ENCODE measurements around the gene ANKFY1.
A peak's percentile ranks its signal among the peaks of the same experiment; 100 is the strongest.
"Not testable (repeated sequence)": the region's sequence is repeated elsewhere in the genome, so short reads cannot be mapped to it uniquely, and the experiment has no call there.

Gene ANKFY1

DNA sequence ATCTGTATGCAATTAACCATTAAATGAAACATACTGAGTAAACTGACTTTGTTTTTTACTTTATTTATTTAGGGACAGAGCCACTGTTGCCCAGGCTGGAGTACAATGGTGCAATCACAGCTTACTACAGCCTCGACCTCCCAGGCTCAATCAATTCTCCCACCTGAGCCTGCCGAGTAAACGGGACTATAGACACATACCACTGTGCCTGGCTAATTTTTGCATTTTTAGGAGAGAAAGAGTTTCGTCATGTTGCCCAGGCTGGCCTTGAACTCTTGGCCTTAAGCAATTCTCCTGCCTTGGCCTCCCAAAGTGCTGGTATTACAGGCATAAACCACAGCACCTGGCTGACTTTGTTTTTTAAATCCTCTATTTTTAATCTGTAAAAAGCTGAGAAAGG lies 42.6 kb downstream of the ANKFY1 start:
- DNase-seq, result no peak

DNA sequence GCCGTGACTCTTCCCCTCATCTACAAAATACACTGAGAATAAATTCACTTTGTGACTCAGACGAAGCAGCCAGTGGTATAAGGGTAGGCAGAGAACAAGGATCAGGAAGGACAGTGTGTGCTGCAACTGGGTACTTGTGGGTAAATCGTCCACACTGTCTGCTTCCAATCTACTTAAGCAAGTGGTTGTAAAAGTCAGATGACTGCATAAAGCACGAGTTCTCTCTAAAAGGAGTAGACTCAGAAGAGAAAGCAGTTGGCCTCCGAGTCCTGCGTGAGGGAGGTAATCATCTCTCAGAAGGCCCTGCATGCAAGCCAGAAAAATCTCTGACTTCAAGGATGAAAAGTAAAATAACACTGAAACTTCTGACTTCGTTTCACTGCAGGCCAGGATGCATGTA lies 43.1 kb downstream of the ANKFY1 start:
- DNase-seq, result no peak

DNA sequence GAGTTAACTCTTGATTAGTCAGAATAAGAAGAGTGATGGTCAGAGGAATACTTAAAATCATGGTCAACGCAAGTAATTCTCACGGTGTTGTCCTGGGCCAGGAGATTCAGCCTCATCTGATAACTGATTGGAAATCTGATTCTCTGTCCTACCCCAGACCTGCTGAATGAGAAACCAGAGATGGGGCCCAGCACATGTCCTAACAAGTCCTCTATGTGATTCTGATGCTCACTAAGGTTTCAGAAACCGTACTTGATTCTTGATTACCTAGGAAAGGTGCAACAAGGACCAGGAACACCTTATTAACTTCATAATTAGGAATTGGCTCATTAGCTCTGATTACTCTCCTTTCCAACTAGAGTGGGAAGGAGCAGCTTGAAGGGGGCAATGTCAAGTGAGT lies 44.5 kb downstream of the ANKFY1 start:
- no peak for DNase-seq

DNA sequence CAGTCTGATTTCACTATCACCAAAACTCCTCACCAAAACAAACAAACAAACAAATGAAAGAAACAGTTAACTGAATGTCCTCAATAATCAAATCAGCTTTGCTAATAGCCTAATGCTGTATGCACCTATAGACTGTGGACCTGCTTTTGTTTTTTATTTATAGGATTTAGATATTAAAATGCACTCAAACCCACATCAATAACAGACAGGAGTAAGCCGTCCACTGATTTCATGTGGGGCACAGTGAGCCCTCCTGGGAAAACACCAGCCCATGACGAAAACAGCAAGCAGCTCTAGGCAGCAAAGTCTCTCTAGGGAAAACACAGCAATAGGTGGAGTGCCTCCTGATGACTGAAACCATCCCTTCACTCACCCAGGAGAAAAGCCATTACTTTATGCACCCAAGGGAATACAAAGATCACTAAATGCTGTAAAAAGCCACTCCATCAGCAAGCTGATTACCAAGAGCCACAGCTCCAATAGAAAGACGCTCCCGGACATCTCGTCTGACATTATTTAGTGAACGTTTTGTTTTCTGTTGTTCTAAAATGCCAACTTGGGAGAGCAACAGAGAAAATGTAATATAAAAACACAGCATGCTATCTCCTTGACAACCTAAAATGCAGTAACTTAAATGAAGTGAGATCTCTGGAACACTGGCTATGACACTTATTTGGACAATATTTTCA lies 47.8 kb downstream of the ANKFY1 start:
- no peak for DNase-seq

DNA sequence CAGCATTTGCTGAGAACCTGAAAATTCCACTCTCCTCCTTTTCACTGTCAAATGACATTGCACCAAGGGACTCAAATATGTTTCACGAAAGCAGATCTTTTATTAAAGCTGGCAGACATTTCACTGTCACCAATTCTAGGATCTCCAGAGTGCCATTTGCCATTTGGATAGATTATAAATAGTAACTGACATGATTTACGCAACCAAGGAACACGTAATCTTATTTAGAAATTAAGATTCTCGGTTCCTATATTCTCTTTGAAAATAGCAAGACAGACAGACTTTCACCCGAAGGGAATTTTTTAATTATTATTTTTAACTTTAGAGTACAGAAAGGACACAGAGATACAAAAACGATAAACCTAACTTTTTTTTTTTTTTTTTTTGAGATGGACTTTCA lies 49.6 kb downstream of the ANKFY1 start:
- DNase-seq, result no peak

DNA sequence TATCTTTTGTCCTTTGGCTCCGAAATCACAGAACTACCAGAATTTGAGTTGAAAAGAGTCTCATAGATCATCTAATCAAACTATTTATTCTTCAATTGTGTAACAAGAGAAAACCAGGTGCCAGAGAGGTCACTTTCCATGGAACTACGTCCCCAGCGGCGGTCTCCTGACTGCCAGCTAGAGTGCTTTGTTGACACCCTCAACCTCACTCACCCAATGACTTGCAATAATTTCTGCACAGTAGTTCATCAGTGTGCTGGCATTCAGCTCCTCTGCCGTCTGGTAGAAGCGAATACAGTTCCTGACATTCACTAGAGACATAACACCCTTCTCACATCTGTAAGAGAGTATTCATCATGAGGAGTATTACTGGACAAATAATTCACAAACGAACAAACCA lies 54.2 kb downstream of the ANKFY1 start:
- peak in 3 of 58 donors; percentile 17 to 40 (median 18) for DNase-seq

DNA sequence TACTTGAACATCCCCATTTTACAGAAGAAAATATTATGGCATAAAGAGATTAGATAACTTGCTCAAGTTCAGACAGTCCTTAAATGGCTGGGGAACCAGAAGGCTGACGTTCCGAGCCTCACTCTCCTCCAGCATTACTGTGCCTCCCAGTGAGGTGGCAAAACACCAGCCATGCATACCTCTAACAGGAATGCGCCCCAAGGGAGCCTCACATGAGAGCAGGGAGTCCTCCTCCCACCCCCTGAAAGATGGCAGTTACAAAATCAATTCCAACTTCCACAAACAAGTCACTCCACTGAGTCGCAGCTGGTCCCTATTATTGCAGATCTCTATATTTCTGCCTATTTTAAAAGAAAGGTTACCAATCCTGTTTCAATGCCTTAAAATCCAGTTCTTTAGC lies 55.5 kb downstream of the ANKFY1 start:
- DNase-seq, result no peak

DNA sequence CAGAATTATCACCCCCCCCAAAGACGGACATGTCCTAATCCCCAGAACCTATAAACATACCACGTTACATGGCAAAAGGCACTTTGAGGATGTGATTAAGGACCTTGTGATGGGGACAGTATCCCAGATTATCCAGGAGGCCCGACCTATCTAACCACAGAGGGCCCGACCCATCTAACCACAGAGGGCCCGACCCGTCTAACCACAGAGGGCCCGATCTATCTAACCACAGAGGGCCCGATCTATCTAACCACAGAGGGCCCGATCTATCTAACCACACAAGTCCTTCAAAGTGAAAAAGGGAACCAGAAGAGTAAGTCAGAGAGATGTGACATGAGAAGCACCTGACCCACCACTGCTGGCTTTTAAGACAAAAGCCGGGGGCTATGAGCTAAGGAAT lies 56.8 kb downstream of the ANKFY1 start:
- no peak for DNase-seq

DNA sequence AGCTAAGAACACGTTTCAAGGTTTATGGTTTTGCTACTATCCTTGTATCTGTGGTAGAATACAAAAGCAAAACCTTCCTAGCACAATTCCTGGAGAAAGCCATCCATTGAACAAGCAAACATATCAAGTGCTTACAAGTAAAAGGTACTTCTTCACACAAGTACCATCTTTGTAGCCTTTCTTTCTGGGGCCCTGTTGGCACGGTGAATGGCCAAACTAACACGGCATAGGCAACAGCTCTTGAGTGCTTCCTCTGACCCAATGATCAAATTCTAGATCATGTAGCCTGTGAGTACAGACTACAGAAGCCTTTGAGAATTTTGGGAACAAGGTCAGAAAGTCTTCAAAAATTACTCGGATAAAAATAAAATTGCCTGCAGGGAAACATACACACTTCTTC lies 57.9 kb downstream of the ANKFY1 start:
- no peak for DNase-seq

DNA sequence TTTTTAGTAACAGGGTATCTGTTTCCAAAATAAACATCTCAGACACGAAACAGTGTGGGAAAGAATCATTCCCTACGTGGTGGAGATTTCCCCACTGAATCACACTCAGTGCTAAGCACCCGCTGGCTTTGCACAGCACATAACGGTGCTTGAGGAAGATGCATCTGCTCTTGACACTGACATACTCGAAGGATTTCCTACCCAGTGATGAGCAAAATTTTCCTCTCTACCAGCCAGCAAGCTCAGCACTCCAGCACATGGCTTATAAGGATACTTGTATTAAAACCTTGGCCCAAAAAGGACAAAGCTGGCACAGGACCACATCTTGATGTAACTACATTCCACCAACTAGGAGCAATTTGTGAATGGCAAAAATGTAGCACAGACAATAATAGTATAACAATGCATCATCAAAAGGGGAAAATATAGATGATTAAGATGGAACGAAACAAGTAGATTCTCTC lies 59.0 kb downstream of the ANKFY1 start:
- peak in 5 of 58 donors; percentile 5 to 25 (median 16) for DNase-seq

DNA sequence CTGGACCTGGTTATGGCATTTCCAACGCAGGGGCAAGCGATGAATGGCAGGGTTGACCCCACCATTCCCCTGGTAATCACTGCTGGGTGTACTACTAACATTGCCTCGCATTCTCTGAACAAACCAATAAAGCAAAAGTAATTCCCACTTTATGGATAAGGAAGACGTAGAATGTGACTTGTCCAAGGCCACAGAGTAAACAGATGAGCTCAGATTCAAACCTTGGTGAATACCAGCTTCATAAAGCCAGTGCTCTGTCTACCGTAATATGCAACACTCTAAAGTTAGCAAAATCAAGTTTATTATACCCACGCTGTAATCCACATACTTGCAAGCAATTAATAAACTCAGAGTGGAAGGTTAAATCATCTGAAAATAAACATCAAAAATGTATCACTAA lies 59.6 kb downstream of the ANKFY1 start:
- DNase-seq, result no peak

DNA sequence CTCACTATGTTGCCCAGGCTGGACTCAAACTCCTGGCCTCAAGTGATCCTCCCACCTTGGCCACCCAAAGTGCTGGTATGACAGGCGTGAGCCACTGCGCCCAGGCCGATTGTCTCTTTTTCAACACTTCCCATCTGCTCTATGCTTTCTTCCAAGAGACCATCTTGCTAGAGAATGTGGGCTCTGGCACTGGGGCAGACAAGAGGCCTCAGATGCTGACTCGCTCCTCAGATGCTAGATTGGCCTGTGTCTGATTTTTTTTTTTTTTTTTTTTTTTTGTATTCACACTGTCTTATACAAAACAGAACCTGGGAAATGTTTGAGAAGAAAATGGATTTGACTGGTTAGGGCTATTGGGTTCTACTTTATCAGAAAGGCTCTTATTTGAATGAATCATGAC lies 62.6 kb downstream of the ANKFY1 start:
- DNase-seq, result no peak

DNA sequence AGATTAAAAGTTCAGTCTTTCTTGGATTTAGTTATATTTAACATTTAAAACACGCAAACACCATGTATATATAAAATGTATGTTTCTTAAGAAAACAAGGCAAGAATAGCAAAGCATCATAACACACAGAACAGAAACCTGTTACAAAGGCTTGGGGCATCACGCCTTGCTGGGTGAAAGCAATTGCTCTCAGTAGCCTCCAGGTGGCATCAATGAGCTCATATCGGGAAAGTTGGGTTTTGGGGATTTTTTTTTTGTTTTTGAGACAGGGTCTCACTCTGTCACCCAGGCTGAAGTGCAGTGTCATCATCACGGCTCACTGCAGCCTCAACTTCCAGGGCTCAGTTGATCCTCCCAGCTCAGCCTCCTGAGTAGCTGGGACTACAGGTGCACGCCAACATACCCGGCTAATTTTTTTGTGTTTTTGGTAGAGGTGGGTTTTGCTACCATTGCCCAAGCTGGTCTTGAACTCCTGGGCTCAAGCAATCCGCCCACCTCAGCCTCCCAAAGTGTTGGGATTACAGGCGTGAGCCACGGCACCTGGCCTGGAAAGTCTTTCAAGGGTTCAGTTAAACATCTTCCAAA lies 63.9 kb downstream of the ANKFY1 start:
- DNase-seq, result peak in 1 of 58 donors; percentile 9

DNA sequence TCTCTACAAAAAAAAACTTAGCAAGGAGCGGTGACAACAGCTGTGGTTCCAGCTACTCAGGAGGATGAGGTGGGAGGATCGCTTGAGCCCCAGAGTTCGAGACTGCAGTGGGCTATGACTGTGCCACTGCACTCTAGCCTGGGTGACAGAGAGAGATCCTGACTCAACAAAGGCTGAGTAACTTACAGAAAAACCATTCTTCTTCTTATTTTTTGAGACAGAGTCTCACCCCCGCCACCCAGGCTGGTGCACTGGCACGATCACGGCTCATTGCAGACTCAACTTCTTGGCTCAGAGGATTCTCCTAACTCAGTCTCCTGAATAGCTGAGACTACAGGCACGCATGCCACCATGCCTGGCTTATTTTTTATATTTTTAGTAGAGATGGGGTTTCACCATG lies 64.8 kb downstream of the ANKFY1 start:
- DNase-seq, result peak in 1 of 58 donors; percentile 19

DNA sequence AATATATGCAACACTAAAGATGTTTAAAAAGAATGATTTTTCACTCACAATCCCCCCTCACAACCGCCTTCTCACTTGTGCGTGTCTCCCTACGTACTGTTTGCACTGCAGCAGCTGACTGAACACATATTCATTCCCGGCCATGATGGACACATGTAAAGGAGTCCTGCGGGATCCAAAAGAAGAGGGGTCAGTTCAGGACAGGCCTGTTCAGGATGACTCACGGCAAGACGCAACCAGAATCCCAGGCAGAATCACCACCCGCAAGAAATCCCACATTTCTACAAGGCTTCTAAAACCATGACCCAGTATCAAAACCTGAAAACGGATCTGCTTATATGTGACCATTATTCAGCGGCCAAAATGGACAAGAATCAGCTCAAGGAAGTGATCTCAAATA lies 68.5 kb downstream of the ANKFY1 start:
- no peak for DNase-seq

DNA sequence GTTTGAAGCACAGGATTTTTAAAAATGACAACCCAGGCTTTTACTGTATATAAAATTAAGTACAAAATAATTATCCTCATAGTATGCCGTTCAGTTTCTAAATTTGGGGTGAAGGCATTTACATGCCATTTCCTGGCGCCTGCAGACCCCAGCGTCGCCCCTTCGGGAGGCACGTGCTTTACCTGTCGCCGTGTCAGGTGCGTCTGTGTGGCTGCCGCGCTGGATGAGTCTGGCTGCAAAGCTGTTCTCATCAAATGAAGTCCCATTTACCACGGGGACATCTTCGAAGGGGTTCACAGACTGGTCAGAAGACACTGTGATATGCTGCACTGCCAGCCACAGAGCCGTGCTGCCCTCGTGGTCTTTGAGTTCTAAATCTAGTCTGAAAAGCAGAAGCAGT lies 69.0 kb downstream of the ANKFY1 start:
- peak in 8 of 58 donors; percentile 3 to 32 (median 15) for DNase-seq

DNA sequence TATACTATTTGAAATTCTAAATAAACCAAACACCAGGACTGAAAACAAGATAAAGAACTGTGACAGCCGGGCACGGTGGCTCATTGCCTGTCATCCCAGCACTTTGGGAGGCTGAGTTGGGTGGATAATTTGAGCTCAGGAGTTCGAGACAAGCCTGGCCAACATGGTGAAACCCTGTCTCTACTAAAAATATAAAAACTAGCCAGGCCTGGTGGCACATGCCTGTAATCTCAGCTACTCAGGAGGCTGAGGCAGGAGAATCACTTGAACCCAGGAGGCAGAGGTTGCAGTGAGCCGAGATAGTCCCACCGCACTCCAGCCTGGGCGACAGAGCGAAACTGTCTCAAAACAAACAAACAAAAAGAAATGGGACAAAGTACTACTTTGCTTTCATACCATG lies 73.0 kb downstream of the ANKFY1 start:
- DNase-seq, result not testable (repeated sequence)

DNA sequence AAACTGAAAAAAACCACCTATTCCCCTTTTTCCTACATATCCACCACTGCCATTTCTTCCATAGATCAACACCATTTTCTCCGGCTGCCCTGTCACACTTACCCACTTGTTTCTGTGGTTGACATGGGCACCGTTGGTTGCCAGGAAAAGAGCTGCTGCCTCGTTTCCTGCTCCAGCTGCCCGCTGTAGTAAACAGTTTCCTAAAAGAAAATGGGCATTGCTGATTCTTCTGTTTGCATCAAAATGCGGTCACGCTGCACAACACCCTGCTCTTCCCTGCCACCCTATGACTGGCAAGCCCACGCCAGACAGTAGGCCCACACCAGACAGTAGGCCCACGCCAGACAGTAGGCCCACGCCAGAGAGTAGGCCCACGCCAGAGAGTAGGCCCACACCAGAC lies 74.5 kb downstream of the ANKFY1 start:
- DNase-seq, result no peak

DNA sequence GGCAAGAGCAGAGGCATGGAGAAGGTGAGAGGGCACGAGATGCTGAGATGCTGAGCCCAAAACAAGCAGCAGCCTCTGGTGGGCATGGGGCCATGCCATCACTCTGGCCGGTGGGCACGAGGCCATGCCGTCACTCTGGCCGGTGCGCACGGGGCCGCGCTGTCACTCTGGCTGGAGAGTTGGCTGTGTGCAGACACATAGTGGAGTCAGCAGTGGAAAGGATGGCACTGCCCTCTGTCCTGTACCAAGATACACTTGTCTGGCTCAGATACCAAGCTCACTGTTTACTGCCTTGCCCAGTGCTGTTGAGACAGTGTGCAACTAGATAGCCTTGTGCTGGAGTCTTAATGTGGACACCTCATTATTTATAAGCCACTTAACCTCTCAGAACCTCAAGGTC lies 75.7 kb downstream of the ANKFY1 start:
- DNase-seq, result no peak

DNA sequence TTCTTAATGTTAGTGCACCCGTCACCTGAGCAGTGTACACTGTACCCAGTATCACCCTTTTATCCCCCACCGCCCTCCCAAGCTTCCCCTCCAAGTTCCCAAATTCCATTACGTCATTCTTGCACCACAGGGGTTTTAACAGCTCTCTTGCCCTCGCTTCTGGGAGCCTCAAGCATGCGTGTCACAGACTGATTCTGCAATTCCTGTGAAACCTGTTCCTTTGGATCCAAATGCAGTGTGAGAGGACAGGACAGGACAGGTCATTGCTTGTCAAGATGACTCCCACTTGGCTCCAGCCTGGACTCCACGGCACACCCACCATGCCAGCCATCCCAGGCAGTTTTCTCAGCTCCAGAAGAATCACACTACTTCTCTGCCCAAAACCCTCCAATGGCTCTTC lies 76.7 kb downstream of the ANKFY1 start:
- DNase-seq, result no peak

DNA sequence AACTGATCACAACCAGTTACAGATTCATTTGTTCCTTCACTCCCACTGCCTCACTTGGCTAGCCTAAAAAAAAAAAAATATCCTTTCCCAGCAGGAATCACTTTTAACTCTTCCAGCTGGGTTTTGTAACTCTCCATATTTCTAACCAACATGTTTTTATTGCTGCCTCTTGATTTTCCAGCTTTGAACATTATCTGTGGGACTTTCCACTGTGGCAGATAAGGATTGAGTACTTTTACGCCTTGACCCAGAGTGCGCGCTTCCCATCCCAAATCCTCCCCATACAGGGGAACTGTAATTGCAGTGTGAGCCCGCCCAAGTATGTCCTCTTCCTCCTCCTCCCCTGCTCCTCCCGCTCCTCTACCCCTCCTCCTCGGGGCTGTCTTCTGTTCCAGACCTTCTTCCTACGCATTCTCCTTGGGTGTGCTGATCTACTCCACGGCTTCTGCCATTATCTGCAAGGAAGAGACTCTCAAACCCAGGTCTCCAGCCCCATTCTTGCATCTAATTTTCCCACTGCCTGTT lies 77.4 kb downstream of the ANKFY1 start:
- DNase-seq, result no peak

DNA sequence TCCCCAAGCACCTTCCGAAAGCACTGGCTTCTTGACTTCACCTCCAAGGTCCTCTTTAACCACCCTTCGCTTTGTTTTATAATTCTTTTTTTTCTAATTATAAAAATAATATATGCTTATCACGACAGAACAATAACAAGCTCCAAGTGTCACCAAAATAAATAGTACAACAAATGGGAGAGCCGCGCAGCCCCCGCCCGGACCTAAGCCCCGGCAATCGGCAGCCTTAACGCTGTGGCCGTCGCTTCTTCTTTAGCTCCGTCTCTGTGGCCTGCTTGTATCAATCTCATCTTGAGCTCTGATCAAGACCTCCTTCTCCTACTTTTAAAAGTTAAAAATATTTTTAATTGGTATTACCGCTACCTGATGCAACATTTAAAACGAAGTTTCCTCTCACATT lies 78.1 kb downstream of the ANKFY1 start:
- DNase-seq, result no peak

DNA sequence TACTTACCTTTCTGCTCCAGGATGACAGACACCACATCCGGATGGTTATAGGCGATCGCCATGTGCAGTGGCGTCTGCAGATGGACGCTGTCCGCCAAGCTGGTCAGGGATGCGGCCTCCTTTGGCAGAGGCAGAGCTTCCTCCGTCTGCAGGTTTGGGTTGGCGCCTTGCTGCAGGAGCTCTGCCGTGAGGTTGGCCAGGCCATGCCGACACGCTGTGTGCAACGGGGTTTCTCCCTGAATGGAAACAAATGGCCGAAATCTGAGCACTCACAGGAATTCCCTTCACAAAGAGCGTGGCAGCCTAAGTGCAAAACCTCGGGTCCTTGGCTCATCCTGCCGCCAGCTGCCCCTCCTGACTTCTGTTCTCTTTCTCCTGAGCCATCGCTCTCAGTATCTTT lies 79.0 kb downstream of the ANKFY1 start:
- DNase-seq, result no peak
